Natural killer cell (primary cell): Measurements from ENCODE around the gene VSX1. TPM values are rescaled to one million over a fixed set of nuclear protein-coding genes. Genes with fewer than 3 reads are reported as not detected.

Experiments
- ATAC-seq, 3 donors: fragments of 150-1000 bp in 2 of 3; fragments of 200-7000 bp in 1 of 3; cut with Tn5 transposase; 1 replicate in 1 of 3; 2 replicates in 2 of 3; pipeline ENCODE4 v1.10.0; 2021; ENCODE audit warnings: mild to moderate bottlenecking in 2 of 3, moderate library complexity in 2 of 3
- DNase-seq, 2 donors: peaks; one replicate each; pipeline versions ENCODE4 v3.0.0 to v3.0.0-alpha.2; 2013 to 2021; ENCODE audit warnings: mixed read lengths in 1 of 2
- H3K27ac ChIP-seq: one replicate; pipeline ENCODE4 v1.5.1; 2013; ENCODE audit warnings: mild to moderate bottlenecking, low read length
- H3K27me3 ChIP-seq: one replicate; pipeline ENCODE4 v1.6.1; 2013; ENCODE audit warnings: low read length; ENCODE audit not compliant: control insufficient read depth, insufficient read depth
- H3K36me3 ChIP-seq: one replicate; pipeline ENCODE4 v1.6.1; 2013; ENCODE audit warnings: low read length; ENCODE audit not compliant: control insufficient read depth, insufficient read depth
- H3K4me1 ChIP-seq: one replicate; pipeline ENCODE4 v1.6.1; 2013; ENCODE audit warnings: low read length; ENCODE audit not compliant: control insufficient read depth, insufficient read depth
- H3K4me3 ChIP-seq: one replicate; pipeline ENCODE4 v1.5.1; 2013; ENCODE audit warnings: low read length
- H3K9me3 ChIP-seq: one replicate; pipeline ENCODE4 v1.6.1; 2013; ENCODE audit warnings: low read length; ENCODE audit not compliant: control insufficient read depth, insufficient read depth
- H3K27ac Mint-ChIP-seq, 2 donors: one replicate each; pipeline ENCODE4 v1.8.0; 2022; ENCODE audit warnings: mild to moderate bottlenecking in 2 of 2, mixed read lengths in 2 of 2, moderate library complexity in 1 of 2
- H3K27me3 Mint-ChIP-seq, 2 donors: one replicate each; pipeline ENCODE4 v1.8.0; 2022; ENCODE audit warnings: low read depth in 2 of 2, mixed read lengths in 2 of 2
- H3K36me3 Mint-ChIP-seq: one replicate; pipeline ENCODE4 v1.8.0; 2022; ENCODE audit warnings: mixed read lengths
- H3K4me1 Mint-ChIP-seq, 2 donors: one replicate each; pipeline ENCODE4 v1.8.0; 2022; ENCODE audit warnings: mixed read lengths in 2 of 2
- H3K4me3 Mint-ChIP-seq: one replicate; pipeline ENCODE4 v1.8.0; 2022; ENCODE audit warnings: mild to moderate bottlenecking, moderate library complexity, mixed read lengths
- H3K9me3 Mint-ChIP-seq, 2 donors: one replicate each; pipeline ENCODE4 v1.8.0; 2022; ENCODE audit warnings: mixed read lengths in 2 of 2
- CTCF ChIP-seq: fragments of 200-600 bp; IDR thresholded peaks from one replicate; pipeline ENCODE4 v1.8.0; 2022; ENCODE audit warnings: antibody characterized with exemption
- WGBS: methylation state at CpG from one replicate; pipeline ENCODE4 v1.1.7; 2013; ENCODE audit warnings: missing lambda C conversion rate; ENCODE audit not compliant: insufficient coverage; 5-methylcytosine and 5-hydroxymethylcytosine counted together
- intact Hi-C: fragments of 100-400 bp; cut with micrococcal nuclease; formaldehyde crosslinking; loops from one replicate; pipeline ENCODE4 v1.14.2; 2022
- total RNA-seq, 4 donors: library from RNA; stranded (reverse); fragments of 120-200 nt in 1 of 4; gene quantifications; one replicate each; pipeline versions ENCODE4 v1.2.3 to v1.2.4, GENCODE V29; 2013 to 2022

Gene VSX1
- total RNA-seq, 3 donors from 2014 or later (not counting 1 experiment from before 2014, with no cell fraction given), result not detected

GRCh38 chr20:25033924-25034300 is 48.0 kb downstream of the VSX1 start:
- ATAC-seq (no peak), DNase-seq (no peak)
- no peak overlapping the region for H3K27ac ChIP-seq
- H3K36me3 ChIP-seq, result peaks cover 21% of the 10 kb centered on the region
- no peaks in the 10 kb centered on the region for H3K9me3 ChIP-seq
- H3K27me3 Mint-ChIP-seq, result no peaks in the 10 kb centered on the region
- H3K9me3 Mint-ChIP-seq, result no peaks in the 10 kb centered on the region
- H3K36me3 Mint-ChIP-seq, result no peaks in the 10 kb centered on the region
- peaks cover 48 to 61% of the 10 kb centered on the region in 2 donors for H3K4me1 Mint-ChIP-seq
- intact Hi-C loops, result no loop called here
- H3K4me3 Mint-ChIP-seq, result no peak overlapping the region
- TF ChIP-seq CTCF, result no peak
- H3K27ac Mint-ChIP-seq, result peak overlapping the region in 1 of 2 donors; percentile 53
- no peak overlapping the region for H3K4me3 ChIP-seq
- WGBS, result 100% methylated on average over 3 of the region's 3 CpGs
- peaks cover 33% of the 10 kb centered on the region for H3K4me1 ChIP-seq
- H3K27me3 ChIP-seq, result no peaks in the 10 kb centered on the region

- ATAC-seq (no peak), DNase-seq (no peak)
- no peak overlapping the region for H3K4me3 ChIP-seq
- H3K4me1 Mint-ChIP-seq, result peaks cover 45 to 61% of the 10 kb centered on the region in 2 donors
- no peaks in the 10 kb centered on the region for H3K27me3 Mint-ChIP-seq
- no peak for TF ChIP-seq CTCF
- WGBS, result 79% methylated on average over 6 of the region's 6 CpGs
- H3K27me3 ChIP-seq, result no peaks in the 10 kb centered on the region
- H3K4me3 Mint-ChIP-seq, result no peak overlapping the region
- intact Hi-C loops, result no loop called here
- H3K36me3 ChIP-seq, result peaks cover 24% of the 10 kb centered on the region
- no peaks in the 10 kb centered on the region for H3K9me3 ChIP-seq
- H3K27ac ChIP-seq, result no peak overlapping the region
- no peaks in the 10 kb centered on the region for H3K36me3 Mint-ChIP-seq
- H3K27ac Mint-ChIP-seq, result peak overlapping the region in 1 of 2 donors; percentile 33
- peaks cover 28% of the 10 kb centered on the region for H3K4me1 ChIP-seq
- no peaks in the 10 kb centered on the region for H3K9me3 Mint-ChIP-seq
These were observed 48.5 kb downstream of the VSX1 start for GRCh38 chr20:25033265-25033923.

GRCh38 chr20:25032478-25033264 is 49.3 kb downstream of the VSX1 start:
- intact Hi-C loops, result no loop called here
- TF ChIP-seq CTCF, result no peak
- Histone ChIP-seq H3K27ac (no peak overlapping the region), H3K4me1 (peaks cover 21% of the 10 kb centered on the region), H3K4me3 (no peak overlapping the region), H3K36me3 (peaks cover 24% of the 10 kb centered on the region), H3K27me3 (no peaks in the 10 kb centered on the region), H3K9me3 (no peaks in the 10 kb centered on the region)
- 93% methylated on average over 29 of the region's 29 CpGs for WGBS
- no peak for ATAC-seq
- H3K27ac Mint-ChIP-seq, result peak overlapping the region in 1 of 2 donors; percentile 33
- no peaks in the 10 kb centered on the region for H3K36me3 Mint-ChIP-seq
- no peaks in the 10 kb centered on the region for H3K9me3 Mint-ChIP-seq
- no peak overlapping the region for H3K4me3 Mint-ChIP-seq
- H3K27me3 Mint-ChIP-seq, result no peaks in the 10 kb centered on the region
- DNase-seq, result no peak
- H3K4me1 Mint-ChIP-seq, result peaks cover 38 to 56% of the 10 kb centered on the region in 2 donors
